ENCODE measurements around the gene ATG14.
A peak's percentile ranks its signal among the peaks of the same experiment; 100 is the strongest.
"Not testable (repeated sequence)": the region's sequence is repeated elsewhere in the genome, so short reads cannot be mapped to it uniquely, and the experiment has no call there.

ATG14 gene

DNA sequence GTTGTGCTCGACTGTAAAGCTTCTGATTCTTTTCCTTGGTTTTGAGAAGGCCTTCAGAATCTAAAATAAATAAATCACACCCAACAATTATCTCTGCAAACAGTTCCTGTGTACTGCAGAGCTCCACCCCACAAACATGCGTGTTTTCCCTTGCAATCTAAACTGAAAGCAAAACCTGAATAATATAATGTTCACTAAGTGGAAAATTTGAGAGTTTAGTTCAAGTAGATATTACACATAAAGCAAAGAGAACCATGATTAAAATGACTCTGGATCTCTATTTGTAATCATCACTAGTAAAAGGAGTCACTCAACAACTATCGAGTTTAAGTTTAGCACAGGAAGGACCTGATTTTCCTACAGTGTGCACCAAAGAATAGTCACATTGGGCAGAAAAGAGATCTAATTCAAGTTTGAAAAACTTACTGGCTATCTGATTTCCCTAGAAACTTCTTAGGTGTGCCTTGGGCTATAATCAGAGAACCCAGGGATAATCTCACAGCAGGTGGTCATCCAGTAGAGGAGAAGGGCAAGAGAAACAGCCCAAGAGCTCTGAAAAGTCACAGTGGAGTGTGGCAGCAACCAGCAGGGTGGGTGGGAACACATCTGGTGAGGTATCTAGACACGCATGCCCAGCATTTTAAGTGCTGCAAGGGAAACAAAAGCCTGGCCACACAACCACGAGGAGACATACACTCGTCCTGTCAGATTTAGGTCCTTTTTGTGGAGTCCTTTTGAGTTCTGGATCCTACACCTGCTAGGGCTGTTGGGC lies 25.4 kb downstream of the ATG14 start:
- no peak for TF ChIP-seq POLR2A (IDR thresholded peaks at IDR 0.05; ENCODE audit: low read depth, low read length)
- FAIRE-seq (no peak), DNase-seq (ENCODE audit: insufficient read length, low spot score) (no peak)

DNA sequence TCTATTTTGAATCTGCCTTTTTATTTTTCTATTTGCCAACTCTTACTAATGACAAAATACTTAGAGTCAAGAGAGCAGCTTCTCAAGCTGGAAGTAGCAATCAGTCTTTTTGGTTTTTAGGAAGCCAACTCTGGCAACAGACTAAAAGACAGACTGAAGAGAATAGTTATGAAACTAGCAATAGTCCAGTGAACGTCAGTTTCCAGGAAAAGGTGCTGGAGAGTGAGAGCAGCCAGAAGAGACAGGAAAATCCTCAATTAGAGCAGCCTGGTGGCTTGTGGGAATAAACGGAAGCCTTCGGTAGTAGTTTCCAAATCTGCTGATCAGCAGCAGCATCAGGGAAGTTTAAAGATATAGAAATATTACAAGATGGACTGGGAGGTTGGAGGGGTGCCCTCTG lies 27.1 kb downstream of the ATG14 start:
- TF ChIP-seq POLR2A (IDR thresholded peaks at IDR 0.05; ENCODE audit: low read depth, low read length): no peak
- DNase-seq (ENCODE audit: insufficient read length, low spot score) (no peak), FAIRE-seq (no peak)

DNA sequence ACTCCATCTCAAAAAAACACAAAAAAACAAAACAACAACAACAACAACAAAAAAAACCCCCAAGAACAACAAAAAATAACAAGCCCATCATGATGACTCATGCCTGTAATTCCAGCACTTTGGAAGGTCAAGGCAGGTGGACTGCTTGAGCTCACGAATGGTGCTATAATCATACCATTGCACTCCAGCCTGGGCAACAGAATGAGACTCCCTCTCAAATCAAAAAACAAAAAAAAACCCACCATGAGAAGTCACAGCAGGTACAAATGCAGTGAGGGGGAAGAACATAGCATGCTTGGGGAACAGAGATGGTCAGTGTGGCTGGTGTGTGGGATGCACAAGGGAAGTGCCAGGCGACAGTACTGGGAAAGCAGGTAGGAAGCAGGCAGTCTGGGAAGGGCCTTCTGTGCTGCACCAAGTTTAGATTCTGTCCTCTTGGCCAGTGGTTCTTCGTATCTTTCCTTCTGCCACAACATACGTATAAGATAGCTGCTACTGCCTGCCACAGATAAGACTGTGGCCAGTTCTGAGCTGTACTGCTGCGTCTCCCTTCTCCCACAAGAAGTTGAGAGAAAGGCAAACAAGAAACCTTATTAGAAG lies 28.0 kb downstream of the ATG14 start:
- DNase-seq (ENCODE audit: insufficient read length, low spot score) (no peak), FAIRE-seq (no peak)
- no peak for TF ChIP-seq POLR2A (IDR thresholded peaks at IDR 0.05; ENCODE audit: low read depth, low read length)

DNA sequence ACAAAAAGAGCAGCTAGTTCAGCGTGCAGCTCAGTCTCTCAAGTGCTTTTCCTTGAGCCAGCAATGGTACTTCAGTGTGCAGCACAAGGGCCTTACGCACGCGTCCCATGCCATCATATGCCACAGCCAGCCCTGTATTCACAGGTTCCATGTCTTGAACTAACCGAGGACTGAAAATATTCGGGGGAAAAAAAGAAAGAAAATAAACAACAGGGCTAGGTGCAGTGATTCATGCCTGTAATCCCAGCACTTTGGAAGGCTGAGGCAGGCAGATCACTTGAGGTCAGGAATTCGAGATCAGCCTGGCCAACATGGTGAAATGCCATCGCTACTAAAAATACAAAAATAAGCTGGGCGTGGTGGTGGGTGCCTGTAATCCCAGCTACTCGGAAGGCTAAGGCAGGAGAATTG lies 28.6 kb downstream of the ATG14 start:
- not testable (repeated sequence) for DNase-seq (ENCODE audit: insufficient read length, low spot score); FAIRE-seq

DNA sequence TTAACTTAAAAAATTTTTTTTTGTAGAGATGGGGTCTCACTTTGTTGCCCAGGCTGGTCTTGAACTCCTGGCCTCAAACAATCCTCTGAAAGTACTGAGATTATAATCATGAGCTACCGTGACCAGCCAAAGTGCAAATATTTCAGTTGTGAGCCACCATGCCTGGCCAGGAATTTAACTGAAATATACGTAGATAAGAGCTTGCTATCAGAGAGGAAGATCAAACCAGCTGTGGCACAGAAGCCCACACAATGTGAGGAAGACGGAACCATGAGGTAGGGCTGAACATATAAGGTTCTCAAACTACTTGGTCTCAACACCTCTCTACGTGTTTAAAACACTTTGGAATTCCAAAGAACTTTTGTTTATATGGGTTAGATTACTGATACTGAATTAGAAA lies 29.1 kb downstream of the ATG14 start:
- no peak for TF ChIP-seq POLR2A (IDR thresholded peaks at IDR 0.05; ENCODE audit: low read depth, low read length)
- FAIRE-seq (no peak), DNase-seq (ENCODE audit: insufficient read length, low spot score) (no peak)

DNA sequence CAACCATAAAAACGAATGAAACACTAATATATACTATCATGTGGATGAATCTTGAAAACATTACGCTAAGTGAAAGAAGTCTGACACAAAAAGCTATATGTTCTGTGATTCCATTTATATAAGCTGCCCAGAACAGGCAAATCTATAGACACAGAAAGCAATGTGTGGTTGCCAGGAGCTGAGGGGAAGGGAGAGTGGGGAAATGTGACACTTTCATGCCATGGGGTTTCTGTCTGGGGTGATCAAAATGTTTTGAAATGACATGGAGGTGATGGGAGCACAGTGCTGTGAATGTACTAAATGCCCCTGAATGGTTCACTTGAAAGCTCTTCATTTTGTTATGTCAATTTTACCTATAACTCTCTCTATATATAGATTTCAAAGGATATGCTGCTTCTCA lies 30.1 kb downstream of the ATG14 start:
- no peak for TF ChIP-seq POLR2A (IDR thresholded peaks at IDR 0.05; ENCODE audit: low read depth, low read length)
- FAIRE-seq (no peak), DNase-seq (ENCODE audit: insufficient read length, low spot score) (no peak)

DNA sequence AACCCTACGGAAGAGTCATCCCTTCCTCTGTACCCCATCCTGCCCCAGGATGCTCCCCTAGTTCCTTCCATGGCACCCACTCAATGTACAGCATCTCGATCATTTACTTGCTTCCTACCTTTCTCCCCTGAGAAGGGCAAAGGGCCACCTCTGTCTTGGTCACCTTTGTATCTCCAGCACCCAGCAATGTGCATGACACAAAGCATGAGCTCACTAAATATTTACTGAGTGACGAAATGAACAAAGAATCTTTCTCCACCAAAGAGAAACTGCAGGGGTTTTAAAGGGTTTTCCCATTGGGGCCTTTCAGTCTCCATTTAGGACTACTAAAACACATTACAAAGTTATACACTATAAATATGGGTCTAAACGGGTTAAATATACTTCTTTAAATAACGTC lies 30.6 kb downstream of the ATG14 start:
- FAIRE-seq (no peak), DNase-seq (ENCODE audit: insufficient read length, low spot score) (no peak)
- TF ChIP-seq POLR2A (IDR thresholded peaks at IDR 0.05; ENCODE audit: low read depth, low read length): no peak

DNA sequence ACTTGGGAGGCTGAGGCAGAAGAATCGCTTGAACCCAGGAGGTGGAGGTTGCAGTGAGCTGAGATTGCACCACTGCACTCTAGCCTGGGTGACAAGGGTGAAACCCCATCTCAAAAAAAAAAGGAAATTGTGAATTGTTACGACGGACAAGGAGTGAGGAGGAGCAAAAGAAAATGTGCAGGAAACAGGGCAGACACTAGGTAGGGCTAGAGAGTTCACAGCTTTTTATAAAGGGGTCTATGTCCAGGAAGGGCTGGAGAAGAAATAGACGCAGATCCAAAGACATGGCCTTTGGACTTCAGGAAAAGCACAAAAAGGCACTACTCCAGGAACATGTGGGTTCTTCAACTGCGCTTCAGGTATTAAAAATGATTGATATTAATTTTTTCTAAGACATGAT lies 34.4 kb downstream of the ATG14 start:
- TF ChIP-seq POLR2A (IDR thresholded peaks at IDR 0.05; ENCODE audit: low read depth, low read length): no peak
- FAIRE-seq: no peak
- no peak for DNase-seq (ENCODE audit: insufficient read length, low spot score)

DNA sequence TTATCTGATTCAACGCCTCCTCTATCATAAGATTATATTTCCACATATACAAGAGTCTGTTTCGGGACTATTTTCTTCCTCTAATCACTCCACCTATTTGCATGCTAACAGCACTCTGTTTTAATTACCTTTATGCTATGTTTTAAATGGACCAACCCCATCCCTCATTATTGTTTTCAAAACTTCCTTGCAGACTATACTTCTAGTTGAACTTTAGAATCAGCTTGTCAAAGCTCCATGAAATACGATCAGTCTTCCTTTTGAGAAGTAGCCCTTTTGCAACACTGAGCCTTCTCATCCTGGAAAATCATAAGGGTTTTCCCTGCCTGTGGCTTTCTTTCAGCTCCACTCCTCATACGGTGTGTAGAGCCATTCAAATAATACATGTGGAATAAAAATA lies 36.9 kb downstream of the ATG14 start:
- no peak for TF ChIP-seq POLR2A (IDR thresholded peaks at IDR 0.05; ENCODE audit: low read depth, low read length)
- FAIRE-seq: no peak
- no peak for DNase-seq (ENCODE audit: insufficient read length, low spot score)

DNA sequence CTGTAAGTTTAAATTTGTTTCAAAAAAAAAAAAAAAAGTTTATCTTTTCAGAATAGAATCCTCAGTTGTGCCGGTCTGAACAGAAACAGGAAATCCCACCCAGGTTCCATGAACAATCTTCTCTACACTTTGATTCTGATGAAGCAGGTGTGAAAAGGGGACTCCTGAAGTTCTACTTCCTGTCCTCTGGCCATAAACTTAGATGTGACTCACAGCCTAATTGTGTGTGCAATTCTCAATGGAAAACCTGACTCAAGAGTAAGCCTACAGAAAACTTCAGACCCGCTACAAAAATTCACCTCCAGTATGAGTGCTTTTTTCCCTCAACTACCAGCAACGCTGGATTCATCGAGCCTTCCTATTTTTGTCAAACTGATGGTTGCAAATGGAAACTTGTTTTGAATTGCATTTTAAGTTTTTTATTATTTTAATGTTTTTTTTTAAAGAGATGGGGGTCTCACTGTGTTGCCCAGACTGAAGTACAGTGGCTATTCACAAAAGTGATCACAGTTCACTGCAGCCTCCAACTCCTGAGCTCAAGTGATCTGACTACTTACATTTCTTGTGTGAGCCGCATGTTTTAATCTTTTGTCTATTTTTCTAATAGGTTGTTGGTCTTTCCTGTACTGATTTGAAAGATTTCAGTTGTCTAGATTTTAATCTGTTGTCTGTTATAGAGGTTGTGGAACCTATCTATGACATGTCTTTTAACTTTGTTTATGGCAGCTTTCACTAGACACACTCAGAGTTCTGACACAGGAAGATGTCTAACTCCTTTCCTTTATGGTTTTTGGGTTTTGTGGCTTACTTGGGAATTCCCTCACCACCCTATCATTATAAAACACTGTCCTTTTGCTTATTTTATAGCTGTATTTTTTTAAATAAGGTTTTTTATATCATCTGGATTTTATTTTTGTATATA lies 37.6 kb downstream of the ATG14 start:
- DNase-seq (ENCODE audit: insufficient read length, low spot score) (no peak), FAIRE-seq (no peak)
- TF ChIP-seq POLR2A (IDR thresholded peaks at IDR 0.05; ENCODE audit: low read depth, low read length): no peak

DNA sequence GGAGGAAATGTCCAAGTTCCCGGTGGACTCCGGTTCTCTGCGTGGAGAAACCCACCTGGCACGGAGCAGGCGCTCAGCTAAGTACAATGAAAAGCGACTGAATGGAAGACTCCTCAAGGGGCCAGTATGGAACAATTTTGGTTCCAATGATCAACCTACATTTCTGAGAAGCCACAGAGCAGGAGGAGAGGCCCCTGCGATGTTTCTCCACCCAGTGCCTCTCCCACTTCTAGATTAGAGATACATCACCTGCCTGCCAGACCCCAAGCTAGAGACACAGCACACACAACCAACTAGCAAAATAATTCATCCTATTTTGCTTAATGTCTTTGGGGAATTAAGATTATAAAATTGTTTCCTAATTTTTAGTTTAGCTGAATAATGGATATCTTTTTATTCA lies 38.8 kb downstream of the ATG14 start:
- no peak for TF ChIP-seq POLR2A (IDR thresholded peaks at IDR 0.05; ENCODE audit: low read depth, low read length)
- DNase-seq (ENCODE audit: insufficient read length, low spot score) (no peak), FAIRE-seq (no peak)

DNA sequence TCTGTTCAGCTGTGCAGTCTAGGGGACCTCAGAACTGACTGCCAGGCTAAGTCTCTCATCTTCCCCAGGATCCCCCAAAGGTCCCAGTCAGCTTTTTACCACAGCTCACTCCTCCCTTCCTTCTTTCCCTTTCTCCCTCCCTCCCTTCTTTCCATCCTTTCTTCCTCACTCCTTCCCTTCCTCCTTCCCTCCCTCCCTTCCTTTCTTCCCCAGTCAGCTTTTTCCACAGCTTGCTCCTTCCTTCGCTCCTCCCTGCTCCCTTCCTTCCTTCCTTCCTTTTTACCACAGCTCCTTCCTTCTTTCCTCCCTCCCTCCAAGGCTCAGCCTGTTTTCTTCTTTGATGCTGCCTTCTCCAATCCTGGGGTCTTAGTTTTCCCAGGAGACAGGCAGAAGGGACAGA lies 39.2 kb downstream of the ATG14 start:
- FAIRE-seq (no peak), DNase-seq (ENCODE audit: insufficient read length, low spot score) (no peak)
- TF ChIP-seq POLR2A (IDR thresholded peaks at IDR 0.05; ENCODE audit: low read depth, low read length): no peak

DNA sequence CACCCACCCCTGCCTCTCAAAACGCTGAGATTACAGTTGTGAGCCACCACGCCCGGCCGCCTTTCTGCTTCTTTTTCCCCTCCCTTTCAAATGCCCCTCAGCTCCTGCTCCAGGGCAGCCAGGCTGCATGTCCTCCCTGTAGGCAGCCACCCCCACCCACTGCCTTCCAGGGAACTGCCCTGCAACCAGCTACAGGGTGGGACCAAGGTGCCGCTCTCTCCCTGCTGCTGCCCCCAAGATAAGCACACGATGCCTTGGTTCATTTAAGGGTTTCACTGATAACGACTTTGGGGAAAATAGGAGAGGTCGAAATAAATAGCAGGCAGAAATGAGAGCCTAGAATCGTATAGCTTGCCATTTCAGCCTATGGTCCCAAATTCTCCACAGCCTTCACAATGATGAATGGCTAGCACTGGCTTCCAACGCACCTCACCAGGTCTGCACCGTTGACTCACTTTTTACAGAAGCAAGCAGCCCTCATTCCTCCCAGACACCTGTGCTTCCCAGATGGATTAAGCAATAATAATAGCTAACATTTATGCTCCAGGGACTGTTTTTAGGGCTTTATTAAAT lies 40.7 kb downstream of the ATG14 start:
- TF ChIP-seq POLR2A (IDR thresholded peaks at IDR 0.05; ENCODE audit: low read depth, low read length): no peak

DNA sequence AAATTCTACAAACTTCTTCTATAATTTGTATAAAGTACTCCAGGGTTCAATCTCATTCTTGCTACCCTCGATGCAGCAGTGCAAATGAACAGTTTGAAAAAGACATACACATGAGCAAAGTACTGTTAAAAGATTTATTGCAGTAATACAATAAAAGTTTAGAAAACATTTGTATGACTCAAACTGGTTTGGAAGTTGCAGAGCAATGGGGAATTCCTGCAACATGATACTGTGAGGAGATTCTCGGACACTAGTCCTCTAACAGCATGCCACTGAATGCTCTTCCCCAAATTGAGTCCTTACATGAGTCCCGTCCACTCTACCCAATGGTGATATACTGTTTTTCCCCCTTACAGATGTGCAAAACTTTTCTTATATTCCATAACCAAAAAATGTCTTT lies 45.4 kb downstream of the ATG14 start:
- no peak for TF ChIP-seq POLR2A (IDR thresholded peaks at IDR 0.05; ENCODE audit: low read depth, low read length)
- FAIRE-seq: peak; percentile 65
- no peak for DNase-seq (ENCODE audit: insufficient read length, low spot score)

More for the DNA sequence above, 40.7 kb downstream of the ATG14 start:
- FAIRE-seq (no peak), DNase-seq (ENCODE audit: insufficient read length, low spot score) (no peak)
